NCI-H2107 treated with DMSO at 0.1 percent for 48 hours (cell line): Measurements from ENCODE around the gene MARCHF2.
"Not testable (repeated sequence)": the region's sequence is repeated elsewhere in the genome, so short reads cannot be mapped to it uniquely, and the experiment has no call there.

Experiments
- DNase-seq: peaks from one replicate; lab custom pipeline; 2025; ENCODE audit not compliant: unreplicated experiment; lab: John Stamatoyannopoulos, UW

MARCHF2 gene

GRCh38 chr19:8404391-8405151 lies 8.5 kb upstream of the MARCHF2 start:
- DNase-seq, result no peak

- not testable (repeated sequence) for DNase-seq
Observed at GRCh38 chr19:8410718-8411117, 2.4 kb upstream of the MARCHF2 start.

GRCh38 chr19:8413629-8413995 lies 507 bp downstream of the MARCHF2 start:
- DNase-seq, result no peak

- DNase-seq, result no peak
Observed at GRCh38 chr19:8416796-8417195, 3.7 kb downstream of the MARCHF2 start.

- no peak for DNase-seq
Observed at GRCh38 chr19:8421484-8422461, 8.7 kb downstream of the MARCHF2 start.

- no peak for DNase-seq
Observed at GRCh38 chr19:8423817-8424223, 10.7 kb downstream of the MARCHF2 start.

GRCh38 chr19:8425331-8425730 lies 12.2 kb downstream of the MARCHF2 start:
- not testable (repeated sequence) for DNase-seq

- no peak for DNase-seq
Observed at GRCh38 chr19:8426283-8426682, 13.2 kb downstream of the MARCHF2 start.

- no peak for DNase-seq
Observed at GRCh38 chr19:8429044-8429443, 15.9 kb downstream of the MARCHF2 start.

- no peak for DNase-seq
Observed at GRCh38 chr19:8429826-8430225, 16.7 kb downstream of the MARCHF2 start.

- DNase-seq, result no peak
Observed at GRCh38 chr19:8430650-8431049, 17.5 kb downstream of the MARCHF2 start.

- DNase-seq, result no peak
Observed at GRCh38 chr19:8438236-8438635, 25.1 kb downstream of the MARCHF2 start.

- DNase-seq, result no peak
Observed at GRCh38 chr19:8441725-8442544, 28.8 kb downstream of the MARCHF2 start.

GRCh38 chr19:8444140-8444676 lies 31.1 kb downstream of the MARCHF2 start:
- not testable (repeated sequence) for DNase-seq

GRCh38 chr19:8444677-8445487 lies 31.8 kb downstream of the MARCHF2 start, which contains the start of gene HNRNPM:
Gene HNRNPM (plus strand): TSS chr19:8444975. CDS start chr19:8444999, 24 bp downstream.
- DNase-seq, result peak; percentile 98

- DNase-seq, result no peak
Observed at GRCh38 chr19:8445488-8446001, 32.4 kb downstream of the MARCHF2 start.

GRCh38 chr19:8446061-8446709 lies 33.1 kb downstream of the MARCHF2 start:
- DNase-seq, result no peak

- DNase-seq, result no peak
Observed at GRCh38 chr19:8449830-8450229, 36.7 kb downstream of the MARCHF2 start.

- DNase-seq, result no peak
Observed at GRCh38 chr19:8451377-8451776, 38.3 kb downstream of the MARCHF2 start.
